Measurements from ENCODE around the gene HMMR.

GRCh38 chr5:163456840-163457239 is 3.6 kb upstream of the HMMR start:
- TF ChIP-seq CTCF (IDR thresholded peaks at IDR 0.05) (no peak), EZH2 (IDR thresholded peaks at IDR 0.05; ENCODE audit: borderline replicate concordance, insufficient read depth, low read depth, low read length, poor library complexity, severe bottlenecking) (no peak)
